ENCODE measurements around the gene USP34.
"Not testable (repeated sequence)": the region's sequence is repeated elsewhere in the genome, so short reads cannot be mapped to it uniquely, and the experiment has no call there.

The USP34 gene

GRCh38 chr2:61396005-61396404, 74.9 kb downstream of the USP34 start:
- Histone ChIP-seq H3K9me3 (ENCODE audit: control insufficient read depth in 1 of 2, low read length in 2 of 2) (no peaks in the 10 kb centered on the region), H3K4me3 (ENCODE audit: low read depth in 1 of 2, low read length in 2 of 2) (no peak overlapping the region), H3K36me3 (ENCODE audit: control insufficient read depth in 1 of 2, insufficient read depth in 2 of 2, low read length in 2 of 2) (peaks cover 5 to 7% of the 10 kb centered on the region in 2 donors), H3K27ac (ENCODE audit: low read length) (no peak overlapping the region), H3K27me3 (ENCODE audit: low read depth, low read length) (no peaks in the 10 kb centered on the region), H3K4me1 (ENCODE audit: control insufficient read depth in 1 of 2, insufficient read depth in 2 of 2, low read length in 2 of 2) (no peaks in the 10 kb centered on the region)

- H3K27me3 ChIP-seq (ENCODE audit: low read depth, low read length); H3K4me3 ChIP-seq (ENCODE audit: low read depth in 1 of 2, low read length in 2 of 2); H3K27ac ChIP-seq (ENCODE audit: low read length); H3K9me3 ChIP-seq (ENCODE audit: control insufficient read depth in 1 of 2, low read length in 2 of 2); H3K4me1 ChIP-seq (ENCODE audit: control insufficient read depth in 1 of 2, insufficient read depth in 2 of 2, low read length in 2 of 2): not testable (repeated sequence)
- peaks cover under 1 to 10% of the 10 kb centered on the region in 2 donors for H3K36me3 ChIP-seq (ENCODE audit: control insufficient read depth in 1 of 2, insufficient read depth in 2 of 2, low read length in 2 of 2)
Measured at GRCh38 chr2:61387588-61387987, 83.3 kb downstream of the USP34 start.

GRCh38 chr2:61380882-61381197, 90.0 kb downstream of the USP34 start:
- not testable (repeated sequence) for H3K27ac ChIP-seq (ENCODE audit: low read length); H3K9me3 ChIP-seq (ENCODE audit: control insufficient read depth in 1 of 2, low read length in 2 of 2); H3K4me3 ChIP-seq (ENCODE audit: low read depth in 1 of 2, low read length in 2 of 2); H3K27me3 ChIP-seq (ENCODE audit: low read depth, low read length); H3K4me1 ChIP-seq (ENCODE audit: control insufficient read depth in 1 of 2, insufficient read depth in 2 of 2, low read length in 2 of 2)
- peaks cover 29 to 36% of the 10 kb centered on the region in 2 donors for H3K36me3 ChIP-seq (ENCODE audit: control insufficient read depth in 1 of 2, insufficient read depth in 2 of 2, low read length in 2 of 2)

GRCh38 chr2:61380056-61380881, 90.6 kb downstream of the USP34 start:
- no peak overlapping the region for H3K27ac ChIP-seq (ENCODE audit: low read length)
- no peaks in the 10 kb centered on the region for H3K27me3 ChIP-seq (ENCODE audit: low read depth, low read length)
- no peak overlapping the region for H3K4me3 ChIP-seq (ENCODE audit: low read depth in 1 of 2, low read length in 2 of 2)
- H3K9me3 ChIP-seq (ENCODE audit: control insufficient read depth in 1 of 2, low read length in 2 of 2): no peaks in the 10 kb centered on the region
- peaks cover 29 to 36% of the 10 kb centered on the region in 2 donors for H3K36me3 ChIP-seq (ENCODE audit: control insufficient read depth in 1 of 2, insufficient read depth in 2 of 2, low read length in 2 of 2)
- H3K4me1 ChIP-seq (ENCODE audit: control insufficient read depth in 1 of 2, insufficient read depth in 2 of 2, low read length in 2 of 2): no peaks in the 10 kb centered on the region

- Histone ChIP-seq H3K36me3 (ENCODE audit: control insufficient read depth in 1 of 2, insufficient read depth in 2 of 2, low read length in 2 of 2) (peaks cover 29 to 38% of the 10 kb centered on the region in 2 donors), H3K27ac (ENCODE audit: low read length) (no peak overlapping the region)
Measured at GRCh38 chr2:61379521-61379920, 91.4 kb downstream of the USP34 start.

GRCh38 chr2:61378281-61378680, 92.6 kb downstream of the USP34 start:
- Histone ChIP-seq H3K36me3 (ENCODE audit: control insufficient read depth in 1 of 2, insufficient read depth in 2 of 2, low read length in 2 of 2) (peaks cover 34 to 46% of the 10 kb centered on the region in 2 donors), H3K4me3 (ENCODE audit: low read depth in 1 of 2, low read length in 2 of 2) (no peak overlapping the region), H3K27me3 (ENCODE audit: low read depth, low read length) (no peaks in the 10 kb centered on the region), H3K27ac (ENCODE audit: low read length) (no peak overlapping the region), H3K9me3 (ENCODE audit: control insufficient read depth in 1 of 2, low read length in 2 of 2) (no peaks in the 10 kb centered on the region), H3K4me1 (ENCODE audit: control insufficient read depth in 1 of 2, insufficient read depth in 2 of 2, low read length in 2 of 2) (no peaks in the 10 kb centered on the region)

More at GRCh38 chr2:61379521-61379920, 91.4 kb downstream of the USP34 start:
- H3K27me3 ChIP-seq (ENCODE audit: low read depth, low read length): no peaks in the 10 kb centered on the region
- H3K9me3 ChIP-seq (ENCODE audit: control insufficient read depth in 1 of 2, low read length in 2 of 2): no peaks in the 10 kb centered on the region
- H3K4me1 ChIP-seq (ENCODE audit: control insufficient read depth in 1 of 2, insufficient read depth in 2 of 2, low read length in 2 of 2): no peaks in the 10 kb centered on the region
- no peak overlapping the region for H3K4me3 ChIP-seq (ENCODE audit: low read depth in 1 of 2, low read length in 2 of 2)

GRCh38 chr2:61377046-61377445, 93.8 kb downstream of the USP34 start:
- Histone ChIP-seq H3K27me3 (ENCODE audit: low read depth, low read length) (no peaks in the 10 kb centered on the region), H3K4me3 (ENCODE audit: low read depth in 1 of 2, low read length in 2 of 2) (no peak overlapping the region), H3K9me3 (ENCODE audit: control insufficient read depth in 1 of 2, low read length in 2 of 2) (no peaks in the 10 kb centered on the region), H3K4me1 (ENCODE audit: control insufficient read depth in 1 of 2, insufficient read depth in 2 of 2, low read length in 2 of 2) (no peaks in the 10 kb centered on the region), H3K27ac (ENCODE audit: low read length) (no peak overlapping the region), H3K36me3 (ENCODE audit: control insufficient read depth in 1 of 2, insufficient read depth in 2 of 2, low read length in 2 of 2) (peaks cover 39 to 43% of the 10 kb centered on the region in 2 donors)

GRCh38 chr2:61376211-61376610, 94.7 kb downstream of the USP34 start:
- no peak overlapping the region for H3K4me3 ChIP-seq (ENCODE audit: low read depth in 1 of 2, low read length in 2 of 2)
- no peaks in the 10 kb centered on the region for H3K4me1 ChIP-seq (ENCODE audit: control insufficient read depth in 1 of 2, insufficient read depth in 2 of 2, low read length in 2 of 2)
- no peaks in the 10 kb centered on the region for H3K27me3 ChIP-seq (ENCODE audit: low read depth, low read length)
- H3K9me3 ChIP-seq (ENCODE audit: control insufficient read depth in 1 of 2, low read length in 2 of 2): no peaks in the 10 kb centered on the region
- peaks cover 32 to 42% of the 10 kb centered on the region in 2 donors for H3K36me3 ChIP-seq (ENCODE audit: control insufficient read depth in 1 of 2, insufficient read depth in 2 of 2, low read length in 2 of 2)
- H3K27ac ChIP-seq (ENCODE audit: low read length): no peak overlapping the region

GRCh38 chr2:61371027-61371426, 99.9 kb downstream of the USP34 start:
- Histone ChIP-seq H3K4me3 (ENCODE audit: low read depth in 1 of 2, low read length in 2 of 2) (no peak overlapping the region), H3K36me3 (ENCODE audit: control insufficient read depth in 1 of 2, insufficient read depth in 2 of 2, low read length in 2 of 2) (peaks cover 13 to 41% of the 10 kb centered on the region in 2 donors), H3K9me3 (ENCODE audit: control insufficient read depth in 1 of 2, low read length in 2 of 2) (no peaks in the 10 kb centered on the region), H3K4me1 (ENCODE audit: control insufficient read depth in 1 of 2, insufficient read depth in 2 of 2, low read length in 2 of 2) (no peaks in the 10 kb centered on the region), H3K27ac (ENCODE audit: low read length) (no peak overlapping the region), H3K27me3 (ENCODE audit: low read depth, low read length) (no peaks in the 10 kb centered on the region)

GRCh38 chr2:61368687-61369665, 101.9 kb downstream of the USP34 start:
- no peak overlapping the region for H3K4me3 ChIP-seq (ENCODE audit: low read depth in 1 of 2, low read length in 2 of 2)
- no peaks in the 10 kb centered on the region for H3K27me3 ChIP-seq (ENCODE audit: low read depth, low read length)
- H3K27ac ChIP-seq (ENCODE audit: low read length): no peak overlapping the region
- no peaks in the 10 kb centered on the region for H3K4me1 ChIP-seq (ENCODE audit: control insufficient read depth in 1 of 2, insufficient read depth in 2 of 2, low read length in 2 of 2)
- H3K9me3 ChIP-seq (ENCODE audit: control insufficient read depth in 1 of 2, low read length in 2 of 2): no peaks in the 10 kb centered on the region
- H3K36me3 ChIP-seq (ENCODE audit: control insufficient read depth in 1 of 2, insufficient read depth in 2 of 2, low read length in 2 of 2): peaks cover 10 to 35% of the 10 kb centered on the region in 2 donors

- H3K9me3 ChIP-seq (ENCODE audit: control insufficient read depth in 1 of 2, low read length in 2 of 2): no peaks in the 10 kb centered on the region
- H3K27ac ChIP-seq (ENCODE audit: low read length): no peak overlapping the region
- peaks cover 12 to 35% of the 10 kb centered on the region in 2 donors for H3K36me3 ChIP-seq (ENCODE audit: control insufficient read depth in 1 of 2, insufficient read depth in 2 of 2, low read length in 2 of 2)
- H3K27me3 ChIP-seq (ENCODE audit: low read depth, low read length): no peaks in the 10 kb centered on the region
- no peak overlapping the region for H3K4me3 ChIP-seq (ENCODE audit: low read depth in 1 of 2, low read length in 2 of 2)
- H3K4me1 ChIP-seq (ENCODE audit: control insufficient read depth in 1 of 2, insufficient read depth in 2 of 2, low read length in 2 of 2): no peaks in the 10 kb centered on the region
Measured at GRCh38 chr2:61367177-61367576, 103.7 kb downstream of the USP34 start.
